ENCODE measurements around the gene HAUS8.
"Not testable (repeated sequence)": the region's sequence is repeated elsewhere in the genome, so short reads cannot be mapped to it uniquely, and the experiment has no call there.

Gene HAUS8

GRCh38 chr19:17101686-17102628 is 26.7 kb upstream of the HAUS8 start:
- no peak for DNase-seq

- DNase-seq = no peak
Measured at GRCh38 chr19:17098326-17098725, 23.1 kb upstream of the HAUS8 start.

- no peak for DNase-seq
Measured at GRCh38 chr19:17097593-17098126, 22.4 kb upstream of the HAUS8 start.

- no peak for DNase-seq
Measured at GRCh38 chr19:17095141-17095919, 20.1 kb upstream of the HAUS8 start.

- not testable (repeated sequence) for DNase-seq
Measured at GRCh38 chr19:17094694-17095093, 19.4 kb upstream of the HAUS8 start.

GRCh38 chr19:17092696-17093095 is 17.4 kb upstream of the HAUS8 start:
- no peak for DNase-seq

GRCh38 chr19:17091758-17092333 is 16.6 kb upstream of the HAUS8 start:
- no peak for DNase-seq

GRCh38 chr19:17090583-17090982 is 15.3 kb upstream of the HAUS8 start:
- peak; percentile 47 to 59 for DNase-seq

- no peak for DNase-seq
Measured at GRCh38 chr19:17088552-17088951, 13.3 kb upstream of the HAUS8 start.

GRCh38 chr19:17086834-17087233 is 11.6 kb upstream of the HAUS8 start:
- DNase-seq = no peak

- no peak for DNase-seq
Measured at GRCh38 chr19:17086120-17086519, 10.9 kb upstream of the HAUS8 start.

GRCh38 chr19:17081672-17082630 is 6.7 kb upstream of the HAUS8 start:
- no peak for DNase-seq

- no peak for DNase-seq
Measured at GRCh38 chr19:17080440-17080801, 5.2 kb upstream of the HAUS8 start.

GRCh38 chr19:17079710-17080439 is 4.6 kb upstream of the HAUS8 start:
- DNase-seq = peak; percentile 82 to 85

GRCh38 chr19:17078920-17079709 is 3.9 kb upstream of the HAUS8 start:
- DNase-seq = peak in 1 of 2 experiments; percentile 25

- no peak for DNase-seq
Measured at GRCh38 chr19:17078036-17078919, 3.0 kb upstream of the HAUS8 start.

- no peak for DNase-seq
Measured at GRCh38 chr19:17077447-17078028, 2.3 kb upstream of the HAUS8 start.

- DNase-seq = peak; percentile 51 to 52
Measured at GRCh38 chr19:17076543-17076991, 1.3 kb upstream of the HAUS8 start.
